ENCODE measurements around the gene PRRG1. TPM values are rescaled to one million over a fixed set of nuclear protein-coding genes. Genes with fewer than 3 reads are reported as not detected.

PRRG1 gene
- total RNA-seq, 2 experiments from 2014 or later, result not detected

- no peak for DNase-seq
- H3K4me1 Mint-ChIP-seq, result peaks cover 4% of the 10 kb centered on the region
- no peak overlapping the region for H3K27ac Mint-ChIP-seq
- peaks cover 13% of the 10 kb centered on the region for H3K27me3 Mint-ChIP-seq
- H3K4me3 Mint-ChIP-seq, result no peak overlapping the region
- POLR2A ChIA-PET, result no interaction called here
- H3K9me3 Mint-ChIP-seq, result no peaks in the 10 kb centered on the region
- CTCF ChIA-PET, result no interaction called here
- H3K36me3 Mint-ChIP-seq (ENCODE audit: low read depth), result no peaks in the 10 kb centered on the region
These were observed 836 bp downstream of the PRRG1 start for GRCh38 chrX:37350034-37350365.

GRCh38 chrX:37353646-37354045, 4.5 kb downstream of the PRRG1 start:
- Mint-ChIP-seq H3K27me3 (peaks cover 7% of the 10 kb centered on the region), H3K4me1 (peaks cover 3% of the 10 kb centered on the region), H3K9me3 (no peaks in the 10 kb centered on the region), H3K4me3 (no peak overlapping the region), H3K36me3 (ENCODE audit: low read depth) (no peaks in the 10 kb centered on the region), H3K27ac (no peak overlapping the region)
- CTCF ChIA-PET, result no interaction called here
- DNase-seq, result no peak
- POLR2A ChIA-PET, result no interaction called here

GRCh38 chrX:37357436-37357835, 8.3 kb downstream of the PRRG1 start:
- H3K27me3 Mint-ChIP-seq, result no peaks in the 10 kb centered on the region
- no peak for DNase-seq
- no peak overlapping the region for H3K4me3 Mint-ChIP-seq
- H3K4me1 Mint-ChIP-seq, result no peaks in the 10 kb centered on the region
- POLR2A ChIA-PET, result no interaction called here
- H3K9me3 Mint-ChIP-seq, result no peaks in the 10 kb centered on the region
- CTCF ChIA-PET, result no interaction called here
- no peaks in the 10 kb centered on the region for H3K36me3 Mint-ChIP-seq (ENCODE audit: low read depth)
- no peak overlapping the region for H3K27ac Mint-ChIP-seq

- Mint-ChIP-seq H3K4me1 (no peaks in the 10 kb centered on the region), H3K36me3 (ENCODE audit: low read depth) (no peaks in the 10 kb centered on the region), H3K4me3 (no peak overlapping the region), H3K9me3 (no peaks in the 10 kb centered on the region), H3K27ac (no peak overlapping the region), H3K27me3 (no peaks in the 10 kb centered on the region)
- ChIA-PET CTCF (no interaction called here), POLR2A (no interaction called here)
- no peak for DNase-seq
These were observed 12.4 kb downstream of the PRRG1 start for GRCh38 chrX:37361596-37361995.

- no peaks in the 10 kb centered on the region for H3K36me3 Mint-ChIP-seq (ENCODE audit: low read depth)
- no peak overlapping the region for H3K27ac Mint-ChIP-seq
- H3K27me3 Mint-ChIP-seq, result no peaks in the 10 kb centered on the region
- no peak for DNase-seq
- H3K4me1 Mint-ChIP-seq, result no peaks in the 10 kb centered on the region
- H3K9me3 Mint-ChIP-seq, result no peaks in the 10 kb centered on the region
- ChIA-PET POLR2A (no interaction called here), CTCF (no interaction called here)
- no peak overlapping the region for H3K4me3 Mint-ChIP-seq
These were observed 15.5 kb downstream of the PRRG1 start for GRCh38 chrX:37364666-37365065.

- Mint-ChIP-seq H3K4me3 (no peak overlapping the region), H3K4me1 (no peaks in the 10 kb centered on the region), H3K9me3 (no peaks in the 10 kb centered on the region), H3K27ac (no peak overlapping the region), H3K36me3 (ENCODE audit: low read depth) (no peaks in the 10 kb centered on the region), H3K27me3 (no peaks in the 10 kb centered on the region)
- ChIA-PET POLR2A (no interaction called here), CTCF (no interaction called here)
- no peak for DNase-seq
These were observed 18.8 kb downstream of the PRRG1 start for GRCh38 chrX:37367946-37368345.

GRCh38 chrX:37370499-37371141, 21.5 kb downstream of the PRRG1 start:
- DNase-seq, result no peak
- Mint-ChIP-seq H3K27me3 (no peaks in the 10 kb centered on the region), H3K9me3 (no peaks in the 10 kb centered on the region), H3K36me3 (ENCODE audit: low read depth) (no peaks in the 10 kb centered on the region), H3K4me1 (no peaks in the 10 kb centered on the region), H3K27ac (no peak overlapping the region), H3K4me3 (no peak overlapping the region)
- ChIA-PET POLR2A (no interaction called here), CTCF (no interaction called here)

- no peaks in the 10 kb centered on the region for H3K36me3 Mint-ChIP-seq (ENCODE audit: low read depth)
- ChIA-PET POLR2A (no interaction called here), CTCF (no interaction called here)
- no peaks in the 10 kb centered on the region for H3K4me1 Mint-ChIP-seq
- H3K27ac Mint-ChIP-seq, result no peak overlapping the region
- H3K27me3 Mint-ChIP-seq, result no peaks in the 10 kb centered on the region
- no peak for DNase-seq
- no peak overlapping the region for H3K4me3 Mint-ChIP-seq
- no peaks in the 10 kb centered on the region for H3K9me3 Mint-ChIP-seq
These were observed 22.4 kb downstream of the PRRG1 start for GRCh38 chrX:37371578-37371991.

- Mint-ChIP-seq H3K36me3 (ENCODE audit: low read depth) (no peaks in the 10 kb centered on the region), H3K27me3 (no peaks in the 10 kb centered on the region), H3K27ac (no peak overlapping the region), H3K4me1 (no peaks in the 10 kb centered on the region), H3K4me3 (no peak overlapping the region), H3K9me3 (no peaks in the 10 kb centered on the region)
- DNase-seq, result no peak
- ChIA-PET POLR2A (no interaction called here), CTCF (no interaction called here)
These were observed 29.2 kb downstream of the PRRG1 start for GRCh38 chrX:37378404-37378803.

GRCh38 chrX:37378830-37379229, 29.7 kb downstream of the PRRG1 start:
- CTCF ChIA-PET, result no interaction called here

GRCh38 chrX:37380256-37380655, 31.1 kb downstream of the PRRG1 start:
- H3K4me1 Mint-ChIP-seq, result no peaks in the 10 kb centered on the region
- no peak for DNase-seq
- POLR2A ChIA-PET, result no interaction called here

More at GRCh38 chrX:37378830-37379229, 29.7 kb downstream of the PRRG1 start:
- Mint-ChIP-seq H3K36me3 (ENCODE audit: low read depth) (no peaks in the 10 kb centered on the region), H3K4me3 (no peak overlapping the region), H3K27ac (no peak overlapping the region), H3K9me3 (no peaks in the 10 kb centered on the region), H3K27me3 (no peaks in the 10 kb centered on the region), H3K4me1 (no peaks in the 10 kb centered on the region)
- POLR2A ChIA-PET, result no interaction called here
- no peak for DNase-seq

GRCh38 chrX:37380924-37381323, 31.8 kb downstream of the PRRG1 start:
- ChIA-PET CTCF (no interaction called here), POLR2A (no interaction called here)
- H3K4me3 Mint-ChIP-seq, result no peak overlapping the region
- H3K27ac Mint-ChIP-seq, result no peak overlapping the region
- H3K9me3 Mint-ChIP-seq, result no peaks in the 10 kb centered on the region
- H3K27me3 Mint-ChIP-seq, result no peaks in the 10 kb centered on the region
- H3K36me3 Mint-ChIP-seq (ENCODE audit: low read depth), result no peaks in the 10 kb centered on the region
- H3K4me1 Mint-ChIP-seq, result no peaks in the 10 kb centered on the region
- no peak for DNase-seq

More at GRCh38 chrX:37380256-37380655, 31.1 kb downstream of the PRRG1 start:
- CTCF ChIA-PET, result no interaction called here
- Mint-ChIP-seq H3K27ac (no peak overlapping the region), H3K36me3 (ENCODE audit: low read depth) (no peaks in the 10 kb centered on the region), H3K27me3 (no peaks in the 10 kb centered on the region), H3K9me3 (no peaks in the 10 kb centered on the region), H3K4me3 (no peak overlapping the region)

- H3K9me3 Mint-ChIP-seq, result no peaks in the 10 kb centered on the region
- CTCF ChIA-PET, result no interaction called here
- H3K27me3 Mint-ChIP-seq, result no peaks in the 10 kb centered on the region
- no peak overlapping the region for H3K27ac Mint-ChIP-seq
- POLR2A ChIA-PET, result no interaction called here
- H3K36me3 Mint-ChIP-seq (ENCODE audit: low read depth), result no peaks in the 10 kb centered on the region
- no peaks in the 10 kb centered on the region for H3K4me1 Mint-ChIP-seq
- DNase-seq, result no peak
- no peak overlapping the region for H3K4me3 Mint-ChIP-seq
These were observed 34.1 kb downstream of the PRRG1 start for GRCh38 chrX:37383313-37383712.

GRCh38 chrX:37388413-37388812, 39.2 kb downstream of the PRRG1 start:
- ChIA-PET CTCF (no interaction called here), POLR2A (no interaction called here)
- Mint-ChIP-seq H3K4me3 (no peak overlapping the region), H3K27me3 (no peaks in the 10 kb centered on the region), H3K9me3 (no peaks in the 10 kb centered on the region), H3K27ac (no peak overlapping the region), H3K36me3 (ENCODE audit: low read depth) (no peaks in the 10 kb centered on the region), H3K4me1 (no peaks in the 10 kb centered on the region)
- DNase-seq, result no peak

GRCh38 chrX:37405956-37406355, 56.8 kb downstream of the PRRG1 start:
- ChIA-PET CTCF (no interaction called here), POLR2A (no interaction called here)
- no peaks in the 10 kb centered on the region for H3K27me3 Mint-ChIP-seq
- H3K9me3 Mint-ChIP-seq, result no peaks in the 10 kb centered on the region
- H3K27ac Mint-ChIP-seq, result no peak overlapping the region
- no peak overlapping the region for H3K4me3 Mint-ChIP-seq
- no peaks in the 10 kb centered on the region for H3K4me1 Mint-ChIP-seq
- no peak for DNase-seq
- H3K36me3 Mint-ChIP-seq (ENCODE audit: low read depth), result no peaks in the 10 kb centered on the region
